Epithelial cell of esophagus (primary cell): Measurements from ENCODE around the gene SH3RF1.

Experiments
- DNase-seq: peaks from one replicate; pipeline ENCODE4 v3.0.0; 2010; ENCODE audit warnings: low read depth
- H3K4me3 ChIP-seq: 2 replicates; pipeline ENCODE4 v1.5.1; 2011; ENCODE audit warnings: mild to moderate bottlenecking, low read length, control low read depth
- CTCF ChIP-seq: IDR thresholded peaks from 2 replicates; pipeline ENCODE4 v1.5.1; 2011; ENCODE audit warnings: low read depth, mild to moderate bottlenecking, low read length, control low read depth, inconsistent platforms; ENCODE audit not compliant: insufficient read depth; ENCODE audit errors: missing control alignments

Gene SH3RF1

GRCh38 chr4:169228076-169228475, 42.7 kb downstream of the SH3RF1 start:
- TF ChIP-seq CTCF, result no peak
- H3K4me3 ChIP-seq, result no peak overlapping the region
- no peak for DNase-seq

- no peak overlapping the region for H3K4me3 ChIP-seq
- no peak for TF ChIP-seq CTCF
- DNase-seq, result peak; percentile 33
Measured at GRCh38 chr4:169226565-169226964, 44.2 kb downstream of the SH3RF1 start.

- TF ChIP-seq CTCF, result no peak
- H3K4me3 ChIP-seq, result no peak overlapping the region
- peak; percentile 69 for DNase-seq
Measured at GRCh38 chr4:169225812-169226211, 44.9 kb downstream of the SH3RF1 start.

- peak; percentile 95 for DNase-seq
- no peak overlapping the region for H3K4me3 ChIP-seq
- TF ChIP-seq CTCF, result no peak
Measured at GRCh38 chr4:169225058-169225751, 45.6 kb downstream of the SH3RF1 start.

GRCh38 chr4:169222761-169223160, 48.0 kb downstream of the SH3RF1 start:
- TF ChIP-seq CTCF, result no peak
- no peak for DNase-seq
- no peak overlapping the region for H3K4me3 ChIP-seq

- no peak overlapping the region for H3K4me3 ChIP-seq
- no peak for TF ChIP-seq CTCF
- no peak for DNase-seq
Measured at GRCh38 chr4:169221662-169222061, 49.1 kb downstream of the SH3RF1 start.

GRCh38 chr4:169220854-169221411, 49.8 kb downstream of the SH3RF1 start:
- DNase-seq, result no peak
- H3K4me3 ChIP-seq, result no peak overlapping the region
- TF ChIP-seq CTCF, result no peak
